GM19035 (cell line): Measurements from ENCODE around the gene MED8.

Experiments used
- ATAC-seq: cut with Tn5 transposase; IDR thresholded peaks from one replicate; pipeline ENCODE4 v1.9.1; 2021; ENCODE audit not compliant: unreplicated experiment

MED8 gene

GRCh38 chr1:43363283-43363934 is 26.2 kb downstream of the MED8 start:
- no peak for ATAC-seq

GRCh38 chr1:43360616-43361015 is 29.0 kb downstream of the MED8 start:
- no peak for ATAC-seq

- ATAC-seq: no peak
Measured at GRCh38 chr1:43359696-43360095, 29.9 kb downstream of the MED8 start.

GRCh38 chr1:43358746-43359693 is 30.6 kb downstream of the MED8 start, which contains the start of gene CDC20:
Gene CDC20, plus strand, starts transcription at chr1:43358981. Its CDS starts 235 bp downstream, at chr1:43359216.
- peak; percentile 94 for ATAC-seq

- peak; percentile 9 for ATAC-seq
Measured at GRCh38 chr1:43358121-43358745, 31.4 kb downstream of the MED8 start.

- ATAC-seq: no peak
Measured at GRCh38 chr1:43357251-43357650, 32.3 kb downstream of the MED8 start.

GRCh38 chr1:43354936-43355335 is 34.7 kb downstream of the MED8 start:
- no peak for ATAC-seq

GRCh38 chr1:43354471-43354870 is 35.1 kb downstream of the MED8 start:
- ATAC-seq: no peak

GRCh38 chr1:43352881-43353280 is 36.7 kb downstream of the MED8 start:
- ATAC-seq: no peak

GRCh38 chr1:43352351-43352705 is 37.3 kb downstream of the MED8 start:
- ATAC-seq: no peak

GRCh38 chr1:43351421-43352350 is 37.9 kb downstream of the MED8 start:
- ATAC-seq: no peak

GRCh38 chr1:43350976-43351375 is 38.6 kb downstream of the MED8 start:
- no peak for ATAC-seq

GRCh38 chr1:43349594-43350306 is 39.9 kb downstream of the MED8 start:
- no peak for ATAC-seq

GRCh38 chr1:43348809-43349593 is 40.6 kb downstream of the MED8 start:
- ATAC-seq: peak; percentile 68

GRCh38 chr1:43348343-43348808 is 41.2 kb downstream of the MED8 start:
- ATAC-seq: no peak

- no peak for ATAC-seq
Measured at GRCh38 chr1:43346636-43347035, 43.0 kb downstream of the MED8 start.

- ATAC-seq: no peak
Measured at GRCh38 chr1:43345120-43345519, 44.5 kb downstream of the MED8 start.

- no peak for ATAC-seq
Measured at GRCh38 chr1:43344267-43344850, 45.2 kb downstream of the MED8 start.

GRCh38 chr1:43340559-43340958 is 49.0 kb downstream of the MED8 start:
- ATAC-seq: no peak
